Activated CD4-positive, alpha-beta T cell treated with anti-CD3 and anti-CD28 coated beads, Interleukin-10, Interleukin-2, amounts not matched to agents 100 ng/mL and 50 ng/mL, durations not matched to agents 16 hours and 8 hours (primary cell): ENCODE results near the gene GALNT7.
A peak's percentile ranks its signal among the peaks of the same experiment; 100 is the strongest.
"Not testable (repeated sequence)": the region's sequence is repeated elsewhere in the genome, so short reads cannot be mapped to it uniquely, and the experiment has no call there.

Experiments
- DNase-seq: peaks from one replicate; pipeline ENCODE4 v3.0.0-alpha.2; 2020

GALNT7 gene, protein sequence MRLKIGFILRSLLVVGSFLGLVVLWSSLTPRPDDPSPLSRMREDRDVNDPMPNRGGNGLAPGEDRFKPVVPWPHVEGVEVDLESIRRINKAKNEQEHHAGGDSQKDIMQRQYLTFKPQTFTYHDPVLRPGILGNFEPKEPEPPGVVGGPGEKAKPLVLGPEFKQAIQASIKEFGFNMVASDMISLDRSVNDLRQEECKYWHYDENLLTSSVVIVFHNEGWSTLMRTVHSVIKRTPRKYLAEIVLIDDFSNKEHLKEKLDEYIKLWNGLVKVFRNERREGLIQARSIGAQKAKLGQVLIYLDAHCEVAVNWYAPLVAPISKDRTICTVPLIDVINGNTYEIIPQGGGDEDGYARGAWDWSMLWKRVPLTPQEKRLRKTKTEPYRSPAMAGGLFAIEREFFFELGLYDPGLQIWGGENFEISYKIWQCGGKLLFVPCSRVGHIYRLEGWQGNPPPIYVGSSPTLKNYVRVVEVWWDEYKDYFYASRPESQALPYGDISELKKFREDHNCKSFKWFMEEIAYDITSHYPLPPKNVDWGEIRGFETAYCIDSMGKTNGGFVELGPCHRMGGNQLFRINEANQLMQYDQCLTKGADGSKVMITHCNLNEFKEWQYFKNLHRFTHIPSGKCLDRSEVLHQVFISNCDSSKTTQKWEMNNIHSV

DNA sequence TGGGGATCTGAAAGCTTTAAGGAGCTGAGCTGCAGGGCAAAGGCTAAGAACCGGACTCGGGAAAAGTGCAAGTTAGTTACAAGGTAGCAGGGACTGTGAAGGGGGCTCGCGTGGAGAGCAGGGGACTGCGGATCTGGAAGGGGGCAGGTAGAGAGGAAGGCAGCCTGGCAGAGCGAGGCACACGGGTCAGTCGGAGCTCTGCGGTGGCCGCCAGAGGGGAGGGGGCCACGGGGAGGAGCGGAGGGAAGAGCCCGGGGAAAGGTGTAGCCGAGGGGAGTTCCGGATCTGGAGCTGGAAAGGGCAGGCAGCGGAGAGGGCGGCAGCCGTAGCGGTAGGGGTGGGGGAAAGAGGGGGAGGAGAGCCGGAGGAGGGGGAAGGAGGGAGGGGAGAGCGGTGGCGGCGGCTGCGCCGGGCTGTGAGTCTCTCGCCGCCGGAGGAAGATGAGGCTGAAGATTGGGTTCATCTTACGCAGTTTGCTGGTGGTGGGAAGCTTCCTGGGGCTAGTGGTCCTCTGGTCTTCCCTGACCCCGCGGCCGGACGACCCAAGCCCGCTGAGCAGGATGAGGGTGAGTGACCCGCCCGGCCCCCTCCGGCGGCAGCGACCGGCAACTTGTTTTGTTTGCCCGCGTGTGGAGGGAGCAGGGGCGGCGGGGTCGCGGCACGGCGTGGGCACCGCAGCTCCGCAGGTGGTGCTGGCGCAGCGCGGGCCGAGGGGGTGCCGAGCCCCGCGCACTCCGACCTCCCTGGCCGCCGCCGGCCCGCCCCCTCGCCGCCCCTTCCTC is at the start of gene GALNT7:
Gene GALNT7, plus strand, starts transcription at position 416 of the 782 bp plus-strand sequence. Its CDS starts 25 bp downstream, at position 441.
- DNase-seq: peak; percentile 73

DNA sequence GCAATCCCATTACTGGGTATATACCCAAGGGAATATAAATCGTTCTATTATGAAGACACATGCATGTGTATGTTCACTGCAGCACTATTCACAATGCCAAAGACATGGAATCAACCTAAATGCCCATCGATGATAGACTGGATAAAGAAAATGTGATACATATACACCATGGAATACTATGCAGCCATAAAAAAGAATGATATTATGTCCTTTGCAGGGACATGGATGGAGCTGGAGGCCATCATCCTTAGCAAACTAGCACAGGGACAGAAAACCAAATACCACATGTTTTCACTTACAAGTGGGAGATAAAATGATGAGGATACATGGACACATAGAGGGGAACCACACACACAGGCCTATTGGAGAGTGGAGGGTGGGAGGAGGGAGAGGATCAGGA is 49.8 kb upstream of the GALNT7 start:
- not testable (repeated sequence) for DNase-seq

DNA sequence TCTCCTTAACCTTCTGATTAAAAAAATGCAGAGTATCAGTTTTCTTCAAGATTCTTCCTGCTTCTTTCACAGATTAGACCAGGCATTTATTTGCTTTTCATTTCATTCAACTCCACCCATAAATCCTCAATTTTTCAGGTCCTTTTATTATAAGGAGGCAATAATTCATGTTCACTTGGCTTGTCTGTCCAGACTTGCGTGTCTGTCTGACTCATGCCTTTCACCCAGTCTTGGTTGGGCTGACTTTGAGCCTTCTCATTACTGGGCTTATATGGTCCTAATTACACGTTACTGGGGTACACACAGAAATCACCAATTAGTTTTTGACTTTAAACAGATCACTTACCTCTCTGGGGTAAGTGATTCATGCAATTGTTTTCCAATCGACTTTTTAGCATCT is 48.8 kb upstream of the GALNT7 start:
- no peak for DNase-seq

DNA sequence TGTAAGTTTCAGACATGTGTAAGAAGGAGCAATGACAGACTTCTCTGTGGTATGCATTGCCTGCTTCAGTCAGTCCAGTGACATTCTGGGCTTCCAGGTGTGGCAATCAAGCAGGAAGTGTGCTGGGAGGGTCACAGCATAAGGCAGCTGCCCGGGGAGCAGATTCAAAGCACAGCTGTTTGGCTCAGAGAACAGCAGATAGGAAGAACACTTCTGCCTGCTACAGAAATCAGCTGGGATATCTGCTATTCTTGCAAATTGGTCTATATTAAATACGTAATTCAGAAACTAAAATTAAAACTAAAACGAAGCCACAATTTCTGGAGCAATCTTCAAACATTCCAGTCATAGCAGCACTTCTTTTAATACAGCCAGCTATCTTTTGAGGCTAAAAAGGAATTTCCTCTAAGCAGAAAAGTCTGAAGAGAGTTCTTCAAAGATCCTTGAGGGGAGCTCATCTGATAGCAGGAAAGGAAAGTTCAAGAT is 47.5 kb upstream of the GALNT7 start:
- no peak for DNase-seq

DNA sequence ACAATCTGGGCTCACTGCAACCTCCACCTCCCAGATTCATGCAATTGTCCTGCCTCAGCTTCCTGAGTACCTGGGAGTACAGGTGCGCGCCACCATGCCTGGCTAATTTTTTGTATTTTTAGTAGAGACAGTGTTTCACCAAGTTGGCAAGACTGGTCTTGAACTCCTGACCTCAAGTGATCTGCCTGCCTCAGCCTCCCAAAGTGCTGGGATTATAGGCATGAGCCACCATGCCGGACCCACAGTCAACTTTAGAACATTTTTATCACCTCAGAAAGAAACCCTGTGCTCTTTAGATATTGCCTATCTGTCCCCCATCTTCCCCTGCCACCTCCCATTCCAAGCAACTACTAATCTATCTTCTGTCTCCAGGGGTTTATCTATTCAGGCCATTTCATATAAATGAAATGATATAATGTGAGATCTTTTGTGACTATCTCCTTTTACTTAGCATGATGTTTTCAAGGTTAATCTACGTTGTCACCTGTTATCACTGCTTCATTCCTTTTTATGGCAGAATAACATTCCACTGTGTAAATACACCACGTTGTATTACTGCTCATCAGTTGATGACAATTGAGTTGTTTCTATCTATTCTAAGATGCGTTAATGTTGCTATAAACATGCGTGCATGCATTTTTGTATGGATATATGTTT is 44.3 kb upstream of the GALNT7 start:
- no peak for DNase-seq

DNA sequence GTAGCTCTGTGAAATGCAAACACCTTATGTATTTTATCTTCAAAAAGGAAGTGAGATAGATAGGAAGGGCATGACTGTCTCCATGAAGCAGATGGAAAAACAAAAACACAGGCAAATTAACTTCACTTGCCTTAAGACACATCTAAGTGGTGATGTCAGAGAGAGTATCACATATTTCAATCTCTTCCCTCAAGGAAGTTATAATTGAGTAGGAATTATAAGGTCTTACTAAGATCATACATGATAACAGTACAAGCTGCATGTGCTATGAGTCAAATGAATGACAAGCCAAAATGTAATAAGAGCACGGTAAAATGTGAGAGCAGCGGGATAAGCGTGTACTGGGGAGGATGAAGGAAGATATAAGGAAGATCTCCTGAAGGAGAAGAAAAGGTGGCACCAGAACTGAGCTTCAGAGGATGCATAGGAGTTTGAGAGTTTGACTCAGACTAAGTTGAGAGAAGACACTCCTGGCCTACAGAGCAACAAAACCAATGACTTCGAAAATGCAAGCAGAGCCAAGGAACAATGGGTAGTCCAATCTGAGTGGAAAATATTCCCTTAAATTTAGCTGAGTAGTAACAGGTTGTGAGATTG is 43.3 kb upstream of the GALNT7 start:
- DNase-seq: no peak

DNA sequence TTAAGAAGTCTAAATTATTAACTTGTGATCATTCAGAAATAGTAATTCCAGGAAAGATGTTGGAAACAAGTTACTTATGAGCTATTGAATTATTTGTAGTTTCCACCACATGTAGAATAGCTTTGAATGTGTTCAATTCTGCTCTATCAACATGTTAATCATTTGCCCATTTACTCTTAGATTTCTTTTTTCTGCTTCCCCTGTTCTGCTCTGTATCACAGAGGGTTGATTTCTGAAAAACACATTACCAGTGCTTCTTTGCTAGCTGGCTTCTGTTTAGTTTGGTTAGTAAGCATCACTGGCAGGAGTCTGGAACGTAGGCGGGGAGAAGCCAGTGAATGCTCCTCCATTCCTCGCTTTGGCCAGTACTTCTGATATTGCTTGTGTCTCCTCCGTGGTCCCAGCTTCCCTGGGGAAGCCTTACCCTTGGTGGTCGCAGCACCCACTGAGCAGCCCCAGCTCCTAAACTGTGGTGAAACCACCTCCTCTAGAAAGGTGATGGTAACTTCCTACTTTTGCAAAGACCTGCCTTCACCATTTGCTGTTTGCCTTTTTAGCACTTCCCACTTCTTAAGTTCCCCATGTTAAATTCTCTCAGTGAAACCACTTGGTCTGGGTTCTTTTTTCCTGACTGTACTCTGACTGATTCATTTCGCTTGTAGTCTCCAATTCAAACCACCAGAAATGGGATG is 40.3 kb upstream of the GALNT7 start:
- DNase-seq: no peak

DNA sequence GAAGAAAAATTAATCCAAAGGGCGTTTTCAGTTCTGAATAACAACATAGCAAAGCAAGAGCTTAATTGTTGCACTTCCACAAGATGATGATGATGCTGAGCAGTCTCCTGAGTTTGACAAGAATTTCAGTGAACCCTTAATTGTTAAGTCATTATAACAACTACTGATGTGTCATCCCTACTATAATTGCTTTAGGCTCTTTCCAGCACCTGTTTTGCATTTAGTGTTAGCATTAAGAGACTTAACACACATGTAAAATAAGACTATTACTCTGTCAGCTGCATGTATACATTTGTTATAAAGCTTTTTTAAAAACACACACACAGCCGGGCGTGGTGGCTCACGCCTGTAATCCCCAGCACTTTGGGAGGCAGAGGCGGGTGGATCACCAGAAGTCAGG is 37.9 kb upstream of the GALNT7 start:
- DNase-seq: no peak

DNA sequence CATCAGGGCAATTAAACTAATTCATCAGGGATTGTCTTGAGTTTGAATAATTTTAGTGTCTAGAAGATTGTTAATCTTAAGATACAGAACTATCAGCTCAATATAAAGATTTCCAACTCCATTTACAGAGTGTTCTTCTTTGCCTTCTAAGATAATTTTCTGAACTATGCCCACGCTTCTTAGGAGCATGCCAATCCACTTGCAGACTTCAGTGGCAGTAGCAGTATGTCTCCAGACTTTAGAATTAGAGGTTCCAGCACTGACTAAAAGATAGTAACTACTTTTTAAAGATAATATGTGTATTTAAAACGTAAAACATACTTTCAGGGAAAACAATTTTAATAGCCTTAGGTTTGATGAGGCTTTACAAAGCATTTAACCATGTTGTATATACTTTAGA is 34.2 kb upstream of the GALNT7 start:
- DNase-seq: no peak

DNA sequence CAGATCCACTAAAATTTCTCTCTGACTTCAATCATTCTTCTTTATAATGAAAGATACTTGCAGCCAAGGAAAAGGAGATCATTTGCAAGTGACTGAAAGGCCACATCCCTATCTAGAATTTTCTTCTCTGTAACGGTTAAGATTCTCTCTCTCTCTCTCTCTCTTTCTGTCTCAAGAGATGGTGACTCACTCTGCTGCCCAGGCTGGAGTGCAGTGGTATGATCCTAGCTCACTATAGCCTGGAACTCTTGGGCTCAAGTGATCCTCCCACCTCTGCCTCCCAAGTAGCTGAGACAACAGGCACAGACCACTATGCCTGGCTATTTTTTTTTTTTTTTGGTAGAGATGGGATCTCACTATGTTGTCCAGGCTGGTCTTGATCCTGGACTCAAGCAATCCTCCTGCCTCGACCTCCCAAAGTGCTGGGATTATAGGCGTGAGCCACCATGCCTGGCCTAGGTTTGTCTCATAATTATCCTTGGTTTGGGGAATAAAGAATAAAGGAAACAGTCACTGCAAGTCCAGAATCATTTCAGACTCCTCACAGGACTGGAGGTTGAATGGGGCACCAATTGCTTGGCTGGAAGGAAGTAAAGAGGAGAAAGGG is 33.3 kb upstream of the GALNT7 start:
- DNase-seq: no peak

DNA sequence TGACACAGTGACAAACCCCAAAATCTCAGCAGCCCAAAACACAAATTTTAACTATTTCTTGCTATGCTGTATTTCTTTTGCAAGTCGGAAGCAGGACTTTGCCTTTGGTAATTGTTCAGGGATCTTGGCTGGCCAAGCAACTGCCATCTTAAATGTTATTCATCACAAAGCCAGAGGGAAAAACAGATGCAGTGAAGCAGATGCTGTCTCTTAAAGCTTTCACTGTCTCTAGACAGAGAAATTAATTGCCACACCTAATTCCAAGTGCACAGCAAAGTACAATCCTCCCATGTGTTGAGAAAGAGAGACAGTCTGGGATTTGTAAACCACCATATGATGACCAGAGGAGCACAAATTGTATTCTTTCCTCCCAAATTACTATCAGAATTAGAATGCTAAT is 30.0 kb upstream of the GALNT7 start:
- DNase-seq: no peak

DNA sequence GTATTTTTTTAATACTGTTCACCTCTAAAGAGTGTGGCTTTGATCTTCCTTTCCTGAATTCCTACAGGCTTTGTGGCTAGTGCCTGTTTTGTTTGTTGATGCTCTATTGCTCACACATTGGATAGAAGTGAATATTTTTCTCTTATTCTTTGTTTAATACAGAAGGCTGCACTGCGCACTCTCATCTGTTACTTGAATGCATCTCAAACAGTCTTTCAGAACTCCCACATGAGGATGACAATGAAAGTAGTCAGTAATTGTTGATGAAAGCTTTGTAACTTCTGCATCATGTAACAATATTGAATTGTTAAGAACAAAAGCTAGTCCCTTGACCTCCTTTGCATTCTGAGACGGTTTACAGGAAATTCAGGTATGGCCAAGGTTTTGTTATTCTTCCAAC is 29.1 kb upstream of the GALNT7 start:
- DNase-seq: no peak

DNA sequence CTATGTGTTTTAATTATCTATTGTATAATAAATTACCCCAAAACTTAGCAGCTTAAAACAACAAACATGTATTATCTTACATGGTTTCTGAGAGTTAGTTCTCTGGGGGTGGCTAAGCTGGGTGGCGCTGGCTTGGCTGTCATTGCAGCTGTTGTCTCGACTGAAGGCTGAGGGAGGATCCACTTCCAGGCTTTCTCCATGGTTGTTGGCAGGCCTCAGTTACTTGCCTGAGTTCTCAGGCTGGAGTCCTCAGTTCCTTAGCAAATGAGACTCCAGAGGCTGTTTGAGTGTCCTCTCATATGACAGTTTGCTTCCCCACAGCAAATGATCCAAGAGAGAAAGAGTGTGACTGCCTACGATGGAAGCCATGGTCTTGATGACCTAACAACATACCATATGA is 23.5 kb upstream of the GALNT7 start:
- DNase-seq: no peak

DNA sequence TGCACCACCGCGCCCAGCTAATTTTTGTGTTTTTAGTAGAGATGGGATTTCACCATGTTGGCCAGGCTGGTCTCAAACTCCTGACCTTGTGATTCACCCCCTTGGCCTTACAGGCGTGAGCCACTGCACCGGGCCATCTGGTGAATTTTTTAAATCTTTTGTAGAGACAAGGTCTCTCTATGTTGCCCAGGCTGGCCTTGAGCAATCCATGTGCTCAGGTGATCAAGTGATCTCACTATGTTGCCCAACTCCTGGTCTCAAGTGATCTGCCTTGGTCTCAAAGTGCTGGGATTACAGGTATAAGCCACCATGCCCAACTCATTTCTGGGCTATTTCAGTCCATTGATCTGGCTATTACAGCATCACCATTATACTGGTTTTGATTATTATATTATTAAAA is 22.2 kb upstream of the GALNT7 start:
- DNase-seq: no peak

DNA sequence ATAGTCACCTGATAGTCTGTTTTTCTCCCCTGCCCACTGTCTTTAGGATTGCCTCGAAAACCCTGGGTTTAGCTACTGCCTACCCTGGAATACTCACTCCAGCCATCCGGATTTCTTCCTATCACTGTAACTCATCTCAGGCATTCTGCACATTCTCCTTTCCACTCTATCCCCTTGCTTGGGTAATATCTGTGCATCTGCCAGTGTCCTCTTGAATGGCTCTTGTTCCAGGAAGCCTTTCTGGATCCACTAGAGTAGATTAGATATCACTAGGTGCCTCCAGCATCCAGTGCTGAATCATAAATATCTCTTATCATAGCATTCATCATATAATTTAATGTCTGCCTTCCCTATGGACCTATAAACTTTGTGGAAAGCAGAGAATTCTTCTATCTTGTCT is 17.1 kb upstream of the GALNT7 start:
- no peak for DNase-seq

DNA sequence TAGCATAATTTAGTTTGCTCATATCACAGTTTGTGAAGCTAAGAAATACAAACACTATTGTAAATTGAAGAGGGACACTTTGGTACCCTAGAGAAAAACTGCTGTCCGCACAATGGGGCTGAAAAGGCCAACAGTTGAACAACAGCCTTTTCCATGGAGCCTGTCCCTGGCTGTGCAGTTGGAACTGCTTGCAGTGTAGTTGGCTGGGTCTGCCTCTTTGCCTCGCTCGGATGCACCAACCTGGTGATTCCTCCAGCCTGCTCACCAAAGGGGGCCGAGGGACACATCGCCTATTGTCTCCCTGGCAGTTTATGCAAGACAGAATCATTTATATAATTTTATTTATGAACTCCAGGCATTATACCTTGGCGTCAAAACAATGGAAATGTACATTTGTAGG is 16.5 kb upstream of the GALNT7 start:
- DNase-seq: no peak

DNA sequence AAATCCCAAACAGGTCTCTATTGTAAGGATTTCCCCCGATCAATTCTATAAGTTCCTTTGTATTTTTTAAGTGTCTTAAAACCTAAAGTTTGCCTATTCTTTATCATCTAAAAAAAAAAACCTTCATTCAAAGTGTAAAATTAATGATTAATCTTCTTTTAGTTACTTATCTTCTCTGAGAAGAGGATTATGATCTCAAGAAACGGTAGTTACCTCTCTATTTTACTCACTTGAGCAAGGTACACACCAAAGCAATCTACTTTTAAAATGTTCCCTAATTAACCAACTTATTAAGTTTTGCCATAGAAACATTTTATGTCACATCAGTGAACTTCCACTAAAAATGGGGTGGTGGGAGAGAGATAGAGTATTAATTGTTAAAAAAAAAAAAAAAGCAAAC is 15.2 kb upstream of the GALNT7 start:
- DNase-seq: no peak

DNA sequence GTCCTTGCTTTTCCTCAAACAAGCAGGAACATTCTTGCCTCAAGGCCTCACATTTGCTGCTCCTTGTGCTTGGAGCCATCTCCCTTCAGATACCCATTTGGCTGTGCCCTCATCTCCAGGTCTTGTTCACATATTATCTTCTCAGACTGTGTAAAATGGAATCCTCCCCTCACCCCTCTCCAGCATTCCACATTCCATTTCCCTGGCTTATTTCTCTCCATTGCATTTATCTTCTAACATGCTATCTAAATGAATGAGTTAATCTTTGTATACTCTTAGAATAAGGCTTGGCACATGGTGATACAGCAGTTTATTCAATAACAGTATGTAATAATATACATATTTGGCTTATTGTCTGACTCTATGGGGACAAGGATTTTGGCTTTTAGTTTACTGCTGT is 8.8 kb upstream of the GALNT7 start:
- no peak for DNase-seq

DNA sequence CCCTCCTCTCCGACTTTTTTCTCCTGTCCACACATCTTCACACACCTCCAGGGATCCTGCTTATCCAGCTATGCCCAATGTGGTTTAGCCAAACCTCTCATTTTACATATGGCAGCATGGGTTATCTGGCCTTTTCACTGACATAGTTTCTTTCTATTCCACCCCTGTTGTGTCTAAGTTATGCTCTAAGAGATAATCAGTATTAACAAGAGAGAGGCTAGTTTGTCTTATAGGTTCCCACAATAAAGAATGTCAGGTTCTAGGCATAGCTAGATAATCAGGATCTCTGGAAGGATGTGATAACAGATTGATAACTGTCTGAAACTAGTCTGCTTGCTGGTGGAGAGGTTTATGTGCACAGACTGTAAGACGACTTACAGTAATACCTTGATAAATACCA is 7.7 kb upstream of the GALNT7 start:
- DNase-seq: no peak

DNA sequence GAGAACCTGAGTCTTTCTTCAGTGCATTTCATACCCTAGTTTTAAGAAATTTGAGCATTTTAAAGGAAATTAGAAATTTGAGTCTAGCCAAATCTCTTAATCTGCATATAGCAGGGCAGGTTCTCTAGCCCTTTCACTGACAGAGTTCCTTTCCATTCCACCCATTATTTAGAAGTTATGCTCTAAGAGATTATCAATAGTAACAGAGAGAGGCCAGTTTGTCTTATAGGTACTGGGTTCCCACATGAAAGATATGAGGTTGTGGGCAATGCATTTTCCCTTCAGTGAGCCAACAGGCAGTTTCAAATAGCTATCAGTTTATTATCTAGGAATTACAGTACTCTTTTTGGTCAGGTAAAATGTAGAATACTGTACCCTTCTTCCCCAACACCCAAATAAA is 7.3 kb upstream of the GALNT7 start:
- no peak for DNase-seq

DNA sequence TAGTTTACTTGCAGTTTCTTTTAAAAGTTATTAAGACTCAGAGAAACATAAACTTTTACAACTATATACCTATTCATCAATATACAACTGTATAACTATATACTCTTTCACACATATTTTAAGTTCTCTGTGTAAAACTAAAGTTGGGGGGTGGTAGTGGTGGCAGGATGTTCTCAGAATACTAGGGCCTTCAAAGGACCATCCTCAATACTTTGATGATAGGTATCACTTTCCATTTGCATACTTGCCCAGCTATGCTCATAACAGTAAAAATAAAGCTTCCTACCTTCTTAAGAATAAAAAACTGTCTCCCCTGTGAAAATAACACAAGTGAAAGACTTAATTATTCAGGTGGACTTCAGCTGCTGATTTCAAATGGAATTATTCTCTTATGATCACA is 2.9 kb upstream of the GALNT7 start:
- DNase-seq: no peak

DNA sequence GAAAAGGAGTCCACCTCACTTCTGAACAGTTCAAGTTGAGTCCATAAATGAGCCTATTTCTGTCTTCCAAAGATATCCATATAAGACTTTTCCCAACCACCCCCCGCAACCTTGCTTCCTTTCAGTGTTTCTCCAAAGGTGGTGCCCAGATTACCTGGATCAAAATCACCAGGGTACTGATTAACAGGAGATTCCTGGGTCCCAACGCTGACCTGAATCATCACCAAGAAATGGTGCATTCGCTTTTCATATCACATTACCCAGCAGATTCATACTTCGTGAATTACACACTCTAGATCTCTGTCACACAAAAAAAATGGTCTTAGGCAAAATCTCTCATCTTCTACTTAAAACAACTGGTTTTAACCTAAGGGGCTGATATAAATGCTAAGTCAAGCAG is 2.1 kb upstream of the GALNT7 start:
- no peak for DNase-seq
